Measurements from ENCODE around the gene APOBEC4.

The APOBEC4 gene

DNA sequence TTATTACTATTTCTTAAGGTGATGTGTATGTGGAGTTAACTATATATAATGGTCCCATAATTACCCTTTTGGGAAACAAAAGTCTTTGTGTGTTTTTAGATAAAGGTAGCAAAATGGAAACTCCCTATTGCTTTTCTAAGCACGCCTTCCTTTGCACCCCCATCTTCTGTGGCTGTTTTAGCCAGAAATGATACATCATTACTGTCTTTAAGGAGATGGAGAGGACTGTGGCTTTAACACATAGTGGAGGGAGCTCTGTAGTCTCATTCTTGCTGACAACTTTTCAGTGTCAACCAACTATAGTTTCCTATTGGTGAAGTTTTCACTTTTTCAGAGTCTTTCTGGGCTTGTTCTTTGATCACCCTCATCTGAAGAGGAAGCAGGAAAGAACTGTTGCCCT is 1.0 kb downstream of the APOBEC4 start:
- H3K36me3 Mint-ChIP-seq, result no peaks in the 10 kb centered on the region
- H3K4me3 Mint-ChIP-seq, result peak overlapping the region; percentile 14
- ATAC-seq (peak; percentile 98), DNase-seq (ENCODE audit: low spot score in 2 of 2) (no peak)
- peaks cover 22% of the 10 kb centered on the region for H3K4me1 Mint-ChIP-seq
- peak overlapping the region; percentile 82 for H3K27ac Mint-ChIP-seq
- no peaks in the 10 kb centered on the region for H3K9me3 Mint-ChIP-seq

DNA sequence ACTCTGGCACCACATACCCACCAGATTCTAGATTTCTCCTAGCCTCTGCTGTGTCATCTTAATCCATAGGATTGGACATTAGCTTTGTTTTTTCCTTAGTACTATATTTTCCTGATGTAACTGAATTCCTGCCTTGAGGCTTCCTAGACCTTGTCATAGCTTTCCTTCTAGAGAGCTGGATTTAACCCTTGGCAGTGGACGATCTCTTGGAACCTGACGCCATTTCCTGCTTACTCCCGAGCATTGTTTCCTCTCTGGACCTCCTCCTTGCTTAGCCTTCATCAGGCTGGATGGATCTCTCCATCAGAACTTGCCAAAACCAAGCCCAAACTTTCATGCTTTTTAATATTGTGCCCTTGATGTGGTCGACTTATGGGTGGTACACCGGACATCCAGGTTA is 1.5 kb downstream of the APOBEC4 start:
- Mint-ChIP-seq H3K27ac (peak overlapping the region; percentile 82), H3K36me3 (no peaks in the 10 kb centered on the region), H3K4me1 (peaks cover 22% of the 10 kb centered on the region), H3K9me3 (no peaks in the 10 kb centered on the region), H3K4me3 (peak overlapping the region; percentile 14)
- no peak for ATAC-seq
- DNase-seq (ENCODE audit: low spot score in 2 of 2), result no peak

DNA sequence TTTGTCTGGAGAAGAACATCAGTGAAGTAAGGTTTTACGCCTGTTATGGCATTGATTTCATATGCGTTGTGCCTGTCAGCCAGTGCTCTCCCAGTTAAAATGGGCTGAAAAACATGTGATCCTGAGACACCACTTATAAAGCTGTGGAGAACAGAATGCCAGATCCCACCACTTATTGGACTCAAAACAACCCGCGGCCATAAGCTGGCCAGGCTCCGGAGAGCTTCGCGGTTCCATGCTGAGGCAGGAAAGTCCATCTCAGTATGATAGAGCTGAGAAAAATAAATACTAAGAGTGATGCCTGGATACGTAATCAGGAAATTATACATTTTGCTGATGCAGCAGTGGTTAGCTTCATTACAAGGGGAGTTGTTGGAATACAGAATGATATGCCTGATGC is 5.1 kb downstream of the APOBEC4 start:
- Mint-ChIP-seq H3K27ac (no peak overlapping the region), H3K4me1 (peaks cover 18% of the 10 kb centered on the region), H3K9me3 (no peaks in the 10 kb centered on the region), H3K36me3 (no peaks in the 10 kb centered on the region), H3K4me3 (no peak overlapping the region)
- DNase-seq (ENCODE audit: low spot score in 2 of 2) (no peak), ATAC-seq (no peak)

DNA sequence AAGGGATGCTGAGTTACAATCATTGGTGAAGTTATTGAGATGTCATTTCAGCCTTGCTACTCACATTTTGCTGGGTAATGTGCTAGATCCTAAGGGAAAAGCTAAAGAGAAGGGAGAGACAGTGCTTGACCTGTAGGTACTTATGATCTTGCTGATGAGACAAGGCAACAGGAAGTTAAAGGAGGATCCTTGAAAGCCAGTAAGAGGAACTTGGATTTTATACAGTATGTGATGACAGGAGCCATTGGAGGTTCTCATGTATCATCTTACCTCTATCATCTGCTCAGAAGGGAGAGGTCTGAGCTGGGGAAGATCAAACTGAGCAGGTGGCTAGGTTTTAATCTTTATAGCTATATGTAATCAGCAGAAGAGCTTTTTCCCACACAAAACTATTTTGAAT is 6.3 kb downstream of the APOBEC4 start:
- DNase-seq (ENCODE audit: low spot score in 2 of 2), result no peak

DNA sequence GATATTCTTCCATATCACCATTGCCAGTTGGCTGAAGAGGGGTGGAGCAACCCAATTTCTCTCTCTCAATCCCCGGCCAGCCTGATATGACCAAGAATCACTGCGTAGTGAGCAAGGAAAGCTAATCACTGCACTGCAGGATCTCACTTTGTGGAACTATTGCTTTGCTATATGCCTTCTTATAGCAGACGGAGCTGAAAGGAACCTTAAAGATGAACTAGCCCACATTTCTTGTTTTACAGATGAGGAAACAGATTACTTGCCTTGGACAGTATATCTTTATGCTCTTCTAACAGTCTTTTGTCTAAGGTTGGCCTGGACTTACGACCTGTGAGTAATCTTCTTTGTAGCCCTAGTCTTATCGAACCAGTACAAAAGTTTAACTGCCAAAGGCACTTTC is 7.6 kb downstream of the APOBEC4 start:
- Mint-ChIP-seq H3K9me3 (no peaks in the 10 kb centered on the region), H3K27ac (no peak overlapping the region), H3K4me3 (no peak overlapping the region), H3K4me1 (peaks cover 4% of the 10 kb centered on the region), H3K36me3 (no peaks in the 10 kb centered on the region)
- ATAC-seq (no peak), DNase-seq (ENCODE audit: low spot score in 2 of 2) (no peak)

More for the DNA sequence above, 6.3 kb downstream of the APOBEC4 start:
- Mint-ChIP-seq H3K4me3 (no peak overlapping the region), H3K4me1 (peaks cover 10% of the 10 kb centered on the region), H3K9me3 (no peaks in the 10 kb centered on the region), H3K27ac (no peak overlapping the region), H3K36me3 (no peaks in the 10 kb centered on the region)
- no peak for ATAC-seq

DNA sequence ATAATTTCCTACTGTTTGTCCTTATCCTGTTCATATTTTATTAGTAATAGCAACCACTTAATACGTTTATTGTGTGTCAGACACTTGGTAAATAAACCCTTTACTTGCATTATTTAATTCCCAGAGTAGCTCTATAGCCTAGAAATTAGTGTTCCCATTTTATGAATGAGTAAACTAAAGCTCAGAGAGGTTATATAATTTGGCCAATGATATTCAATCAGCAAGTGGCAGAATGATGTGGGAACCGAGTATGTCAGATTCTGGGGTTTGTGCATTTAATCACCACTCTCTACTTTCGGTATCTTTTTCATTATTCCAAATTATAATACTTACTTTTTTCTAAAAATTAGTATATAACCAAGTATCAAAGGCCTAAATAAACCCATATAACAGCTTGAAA is 10.9 kb downstream of the APOBEC4 start:
- DNase-seq (ENCODE audit: low spot score in 2 of 2), result no peak
- Mint-ChIP-seq H3K4me1 (peaks cover 4% of the 10 kb centered on the region), H3K36me3 (no peaks in the 10 kb centered on the region)

DNA sequence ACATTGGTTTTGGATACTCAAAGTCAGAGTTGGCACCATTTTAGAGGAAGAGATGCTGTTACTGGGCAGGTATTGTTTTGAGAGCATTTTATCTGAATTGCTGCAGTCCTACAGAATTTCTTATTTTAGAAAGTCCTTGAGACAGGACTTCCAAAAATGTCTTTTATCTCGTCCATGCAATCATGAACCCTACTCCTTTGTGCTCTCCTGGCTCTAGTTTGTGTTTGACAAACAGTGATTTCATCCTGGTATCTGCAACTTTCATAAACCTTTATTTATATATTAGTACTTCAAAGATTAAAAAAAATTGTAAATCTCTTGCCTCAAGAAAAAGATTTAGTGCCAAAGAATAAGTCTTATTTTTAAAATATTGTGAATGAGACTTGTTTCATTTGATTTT is 12.9 kb downstream of the APOBEC4 start:
- peaks cover 17% of the 10 kb centered on the region for H3K4me1 Mint-ChIP-seq
- ATAC-seq (no peak), DNase-seq (ENCODE audit: low spot score in 2 of 2) (no peak)
- H3K9me3 Mint-ChIP-seq, result no peaks in the 10 kb centered on the region
- peaks cover 10% of the 10 kb centered on the region for H3K36me3 Mint-ChIP-seq
- no peak overlapping the region for H3K4me3 Mint-ChIP-seq
- no peak overlapping the region for H3K27ac Mint-ChIP-seq

More for the DNA sequence above, 10.9 kb downstream of the APOBEC4 start:
- no peak overlapping the region for H3K27ac Mint-ChIP-seq
- no peak overlapping the region for H3K4me3 Mint-ChIP-seq
- H3K9me3 Mint-ChIP-seq, result no peaks in the 10 kb centered on the region
- ATAC-seq, result peak; percentile 76

DNA sequence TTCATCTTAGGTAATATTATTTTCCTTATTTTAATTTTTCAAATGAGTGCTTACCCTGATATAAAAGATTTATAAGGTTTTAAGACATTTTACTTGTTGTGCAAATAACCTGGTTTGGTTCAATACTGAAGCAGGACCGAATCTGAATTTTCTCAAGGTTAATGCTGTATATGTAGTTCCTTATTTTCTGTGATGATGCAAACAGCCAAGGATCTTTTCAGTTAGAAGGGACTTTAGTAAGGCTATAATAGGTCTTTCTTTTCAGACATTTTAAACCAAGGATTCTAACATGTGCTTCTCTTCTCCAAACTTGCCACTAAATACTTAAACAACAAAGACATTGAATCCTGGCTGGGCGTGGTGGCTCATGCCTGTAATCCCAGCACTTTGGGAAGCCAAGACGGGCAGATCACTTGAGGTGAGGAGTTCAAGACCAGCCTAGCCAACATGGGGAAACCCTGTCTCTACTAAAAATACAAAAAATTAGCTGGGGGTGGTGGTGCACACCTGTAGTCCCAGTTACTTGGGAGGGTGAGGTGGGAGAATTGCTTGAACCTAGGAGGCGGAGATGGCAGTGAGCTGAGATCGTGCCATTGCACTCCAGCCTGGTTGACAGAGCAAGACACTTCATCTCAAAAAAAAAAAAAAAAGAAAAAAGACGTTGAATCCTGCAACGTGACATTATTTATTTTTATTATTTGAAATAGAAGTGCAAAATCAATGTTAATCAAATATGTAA is 14.3 kb downstream of the APOBEC4 start:
- ATAC-seq, result no peak
- H3K4me3 Mint-ChIP-seq, result no peak overlapping the region
- peaks cover 17% of the 10 kb centered on the region for H3K4me1 Mint-ChIP-seq
- DNase-seq (ENCODE audit: low spot score in 2 of 2), result no peak
- H3K36me3 Mint-ChIP-seq, result peaks cover 10% of the 10 kb centered on the region
- no peaks in the 10 kb centered on the region for H3K9me3 Mint-ChIP-seq
- no peak overlapping the region for H3K27ac Mint-ChIP-seq

DNA sequence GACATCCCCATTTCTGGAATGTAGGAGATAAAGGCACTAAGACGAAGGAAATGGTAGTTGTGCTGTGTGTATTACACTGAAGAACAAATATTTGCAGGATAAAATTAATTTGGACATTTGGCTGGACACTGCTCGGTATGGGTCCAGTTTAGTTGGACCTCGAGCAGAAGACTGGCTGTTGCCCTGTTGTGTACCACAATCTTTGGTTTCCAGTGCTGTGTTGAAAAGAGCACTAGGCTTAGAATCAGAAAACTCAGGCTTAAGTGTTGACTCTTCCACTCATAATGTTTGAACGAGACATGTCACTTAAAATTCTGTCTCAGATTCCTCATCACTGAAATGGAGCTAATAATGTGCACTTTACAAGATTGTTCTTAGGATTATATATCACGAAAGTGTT is 16.3 kb downstream of the APOBEC4 start:
- peak overlapping the region; percentile 99 for H3K4me3 Mint-ChIP-seq
- peaks cover 21% of the 10 kb centered on the region for H3K4me1 Mint-ChIP-seq
- no peaks in the 10 kb centered on the region for H3K9me3 Mint-ChIP-seq
- H3K27ac Mint-ChIP-seq, result peak overlapping the region; percentile 98
- DNase-seq (ENCODE audit: low spot score in 2 of 2), result no peak
- H3K36me3 Mint-ChIP-seq, result peaks cover 29% of the 10 kb centered on the region
- no peak for ATAC-seq

DNA sequence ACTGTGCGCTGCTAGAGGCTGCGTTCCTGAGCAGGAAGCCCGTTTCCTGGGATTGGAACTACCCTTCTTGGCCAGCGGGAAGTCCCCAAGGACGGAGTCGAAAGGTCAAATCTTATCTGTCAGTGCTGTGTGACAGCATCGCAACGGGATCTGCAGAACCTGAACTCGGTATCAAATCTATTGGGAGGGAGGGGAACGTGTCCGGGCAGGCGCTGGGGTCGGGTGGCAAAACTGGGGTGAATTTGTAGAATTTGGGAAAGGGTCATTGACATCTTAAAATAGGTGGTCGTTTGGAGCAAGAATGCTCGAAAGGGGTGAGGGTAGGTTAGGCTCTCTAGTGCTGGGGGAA is 16.8 kb downstream of the APOBEC4 start:
- peaks cover 21% of the 10 kb centered on the region for H3K4me1 Mint-ChIP-seq
- ATAC-seq (no peak), DNase-seq (ENCODE audit: low spot score in 2 of 2) (no peak)
- H3K27ac Mint-ChIP-seq, result peak overlapping the region; percentile 98
- H3K36me3 Mint-ChIP-seq, result peaks cover 34% of the 10 kb centered on the region
- no peaks in the 10 kb centered on the region for H3K9me3 Mint-ChIP-seq
- H3K4me3 Mint-ChIP-seq, result peak overlapping the region; percentile 99

DNA sequence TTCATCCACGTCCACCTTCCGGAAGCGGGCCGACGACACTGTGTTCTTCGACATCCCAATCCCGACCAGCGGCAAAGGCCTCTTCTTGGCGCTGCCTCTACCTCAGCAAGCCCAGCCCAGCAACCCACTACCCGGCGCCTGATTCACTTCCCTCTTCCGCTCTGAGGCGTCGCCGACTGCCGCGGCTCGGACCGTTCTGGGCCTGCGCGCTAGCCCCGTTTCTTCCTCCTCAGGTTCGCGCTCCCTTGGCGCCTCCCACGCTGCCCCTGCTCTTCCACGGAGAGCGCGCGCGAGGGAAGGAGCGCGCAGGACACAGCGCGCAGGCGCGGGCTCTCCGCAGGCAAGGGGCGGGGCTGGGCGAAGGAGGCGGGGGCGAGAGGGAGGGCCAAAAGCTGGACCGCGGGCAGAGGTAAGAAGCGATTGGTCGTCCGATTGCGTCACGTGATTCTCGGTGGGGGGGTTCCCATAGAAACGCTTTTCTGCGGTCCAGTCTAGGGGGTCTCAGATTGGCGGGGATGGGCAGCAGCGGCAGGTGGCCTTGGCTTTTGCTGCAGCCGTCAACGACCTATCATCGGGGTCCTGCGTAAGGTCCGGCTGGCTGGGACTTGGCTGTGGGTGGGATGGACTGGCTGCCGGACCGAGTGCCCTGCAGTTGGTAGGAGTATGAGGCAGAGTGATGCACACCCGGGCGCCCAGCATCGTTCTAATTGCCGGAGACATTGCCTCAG is 17.3 kb downstream of the APOBEC4 start, which contains the start of gene ARPC5:
ARPC5 (minus strand) TSS at position 178 of the 728 bp plus-strand sequence; CDS start at position 54, 124 bp downstream.
- DNase-seq (ENCODE audit: low spot score in 2 of 2), result peak; percentile 94 to 99
- H3K9me3 Mint-ChIP-seq, result no peaks in the 10 kb centered on the region
- ATAC-seq, result peak; percentile 95
- H3K4me1 Mint-ChIP-seq, result peaks cover 25% of the 10 kb centered on the region
- H3K36me3 Mint-ChIP-seq, result peaks cover 39% of the 10 kb centered on the region
- H3K4me3 Mint-ChIP-seq, result peak within 1 kb of the TSS; percentile 99
- peak within 1 kb of the TSS; percentile 98 for H3K27ac Mint-ChIP-seq

DNA sequence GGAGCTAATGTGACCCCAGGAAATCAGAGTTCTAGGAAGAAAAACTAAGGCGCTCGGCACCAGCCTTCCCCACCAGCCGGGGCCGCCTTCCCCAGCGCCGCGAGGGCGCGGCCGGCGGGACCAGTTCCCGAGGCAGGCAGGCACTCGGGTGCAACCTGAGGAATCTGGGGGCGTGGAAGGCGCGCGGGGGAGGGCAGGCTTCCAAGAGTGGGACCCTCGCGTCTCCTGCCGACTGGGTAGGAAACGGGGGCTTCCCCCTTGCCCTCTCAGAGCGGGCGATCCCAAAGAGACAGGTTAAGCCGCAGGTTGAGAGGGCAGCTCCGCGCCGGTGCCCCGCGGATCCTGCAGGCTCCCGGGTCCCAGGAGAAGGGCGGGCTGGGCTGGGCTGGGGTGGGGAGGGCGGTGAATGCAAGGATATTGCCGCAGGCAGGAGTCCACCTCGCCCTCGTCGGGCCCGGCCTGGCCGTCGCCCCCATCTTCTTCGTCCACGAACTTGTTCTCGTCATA is 18.0 kb downstream of the APOBEC4 start:
- no peak for ATAC-seq
- peak; percentile 19 to 74 for DNase-seq (ENCODE audit: low spot score in 2 of 2)

DNA sequence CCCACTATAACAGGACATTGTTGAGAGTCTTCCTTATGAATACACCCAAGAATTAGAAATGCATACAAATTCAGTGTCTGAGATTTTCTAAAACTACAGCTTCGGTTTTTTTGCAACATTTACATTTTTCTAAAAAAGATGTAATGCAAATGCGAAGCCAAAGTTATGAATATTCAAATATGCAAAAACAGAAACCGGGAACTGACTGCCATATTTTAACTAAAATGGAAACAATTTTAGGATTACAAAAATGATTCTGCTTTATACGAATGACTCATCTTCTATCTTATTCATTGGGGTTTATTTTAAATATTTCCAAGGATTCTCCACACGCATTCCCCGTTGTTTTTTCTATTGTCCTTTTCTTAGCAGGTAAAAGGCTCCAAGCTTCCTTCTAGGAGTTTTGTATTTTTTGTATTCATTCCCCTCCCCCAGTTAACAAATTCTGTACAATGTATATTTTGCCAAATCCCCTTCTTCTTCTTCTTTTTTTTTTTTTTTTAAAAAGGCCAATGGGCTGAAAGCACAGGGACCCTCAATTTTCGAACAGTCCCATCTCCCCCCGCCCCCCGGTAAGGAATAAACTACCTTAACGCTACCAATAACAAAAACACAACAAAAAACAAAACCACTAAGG is 18.6 kb downstream of the APOBEC4 start:
- peak overlapping the region; percentile 99 for H3K4me3 Mint-ChIP-seq
- peaks cover 51% of the 10 kb centered on the region for H3K36me3 Mint-ChIP-seq
- ATAC-seq (no peak), DNase-seq (ENCODE audit: low spot score in 2 of 2) (no peak)
- no peaks in the 10 kb centered on the region for H3K9me3 Mint-ChIP-seq
- peaks cover 30% of the 10 kb centered on the region for H3K4me1 Mint-ChIP-seq
- peak overlapping the region; percentile 98 for H3K27ac Mint-ChIP-seq

More for the DNA sequence above, 18.0 kb downstream of the APOBEC4 start:
- Mint-ChIP-seq H3K9me3 (no peaks in the 10 kb centered on the region), H3K27ac (peak overlapping the region; percentile 98), H3K4me3 (peak overlapping the region; percentile 99), H3K36me3 (peaks cover 45% of the 10 kb centered on the region), H3K4me1 (peaks cover 30% of the 10 kb centered on the region)

DNA sequence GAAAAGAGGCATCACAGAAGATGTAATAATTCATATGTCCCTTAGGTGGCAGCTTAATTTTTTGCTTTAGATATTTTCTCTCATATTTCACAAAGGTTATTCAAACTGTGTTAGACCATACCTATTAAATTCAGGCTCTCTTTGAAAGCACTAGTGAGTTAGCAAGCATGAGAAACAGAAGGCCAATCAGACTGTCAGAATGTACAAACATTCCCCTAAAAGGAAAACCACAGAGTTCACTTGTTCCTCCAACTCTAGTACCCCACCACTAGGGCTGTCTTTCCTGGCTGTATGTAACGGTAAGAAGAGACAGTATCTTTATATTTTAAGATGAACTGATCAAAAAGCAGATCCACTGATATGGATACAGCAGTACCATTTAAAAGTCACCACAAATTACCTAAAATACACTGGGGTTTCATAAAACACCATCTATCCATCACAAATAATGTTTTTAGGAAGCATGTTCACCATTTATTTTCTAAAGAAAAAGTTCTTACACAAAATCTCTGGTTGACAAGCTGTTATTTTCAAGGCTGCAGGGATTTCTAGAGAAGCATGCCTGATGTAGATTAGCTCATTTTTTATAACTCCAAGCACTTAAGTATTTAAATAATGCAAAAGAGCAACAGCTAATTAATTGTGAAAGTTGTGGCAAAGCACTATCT is 19.3 kb downstream of the APOBEC4 start:
- ATAC-seq, result peak; percentile 22
- peak overlapping the region; percentile 99 for H3K4me3 Mint-ChIP-seq
- H3K27ac Mint-ChIP-seq, result peak overlapping the region; percentile 98
- DNase-seq (ENCODE audit: low spot score in 2 of 2), result no peak
- H3K9me3 Mint-ChIP-seq, result no peaks in the 10 kb centered on the region
- H3K36me3 Mint-ChIP-seq, result peaks cover 59% of the 10 kb centered on the region
- H3K4me1 Mint-ChIP-seq, result peaks cover 31% of the 10 kb centered on the region

DNA sequence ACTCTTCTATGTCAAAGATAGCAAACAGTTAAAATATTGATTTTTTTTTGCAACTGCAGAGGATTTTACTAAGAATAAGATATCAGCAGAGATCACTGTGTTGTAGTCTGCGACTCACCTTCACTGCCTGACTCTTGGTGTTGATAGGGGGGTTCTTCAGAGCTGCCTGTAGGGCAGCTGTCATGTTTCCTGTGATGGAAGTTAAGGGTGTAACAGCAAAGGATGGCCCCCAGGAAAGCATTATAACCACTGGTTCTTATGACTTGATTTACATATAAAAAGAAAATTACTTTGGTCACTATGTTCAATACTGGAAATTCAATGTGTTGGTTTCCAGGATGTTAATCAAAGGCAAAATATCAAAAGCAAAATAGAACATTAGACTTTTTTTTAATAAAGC is 20.2 kb downstream of the APOBEC4 start:
- Mint-ChIP-seq H3K27ac (peak overlapping the region; percentile 98), H3K9me3 (no peaks in the 10 kb centered on the region)

More for the DNA sequence above, 20.2 kb downstream of the APOBEC4 start:
- ATAC-seq, result no peak
- H3K36me3 Mint-ChIP-seq, result peaks cover 67% of the 10 kb centered on the region
- no peak for DNase-seq (ENCODE audit: low spot score in 2 of 2)
- peaks cover 38% of the 10 kb centered on the region for H3K4me1 Mint-ChIP-seq
- H3K4me3 Mint-ChIP-seq, result peak overlapping the region; percentile 99

All from stimulated activated effector memory CD8-positive, alpha-beta T cell treated with anti-CD3 and anti-CD28 coated beads, Interleukin-12 subunit alpha, Interleukin-12 subunit beta, amount 100 ng/mL, for 72 hours (primary cell).